ENCODE data around the gene ADD3.
"Not testable (repeated sequence)": the region's sequence is repeated elsewhere in the genome, so short reads cannot be mapped to it uniquely, and the experiment has no call there.

The ADD3 gene

GRCh38 chr10:110109511-110109910, 101.7 kb downstream of the ADD3 start:
- no peak for DNase-seq (ENCODE audit: low read depth)

- DNase-seq (ENCODE audit: low read depth), result no peak
Measured at GRCh38 chr10:110110338-110110737, 102.6 kb downstream of the ADD3 start.

GRCh38 chr10:110113670-110114337, 106.0 kb downstream of the ADD3 start:
- no peak for DNase-seq (ENCODE audit: low read depth)

- not testable (repeated sequence) for DNase-seq (ENCODE audit: low read depth)
Measured at GRCh38 chr10:110114668-110115067, 106.9 kb downstream of the ADD3 start.

GRCh38 chr10:110115784-110116520, 108.2 kb downstream of the ADD3 start:
- DNase-seq (ENCODE audit: low read depth), result no peak

GRCh38 chr10:110118891-110119621, 111.3 kb downstream of the ADD3 start:
- no peak for DNase-seq (ENCODE audit: low read depth)

- no peak for DNase-seq (ENCODE audit: low read depth)
Measured at GRCh38 chr10:110123594-110123993, 115.8 kb downstream of the ADD3 start.

- DNase-seq (ENCODE audit: low read depth), result no peak
Measured at GRCh38 chr10:110129490-110129889, 121.7 kb downstream of the ADD3 start.

- DNase-seq (ENCODE audit: low read depth), result no peak
Measured at GRCh38 chr10:110134917-110135316, 127.1 kb downstream of the ADD3 start.

GRCh38 chr10:110135836-110136235, 128.1 kb downstream of the ADD3 start:
- DNase-seq (ENCODE audit: low read depth), result not testable (repeated sequence)

GRCh38 chr10:110137142-110137545, 129.4 kb downstream of the ADD3 start:
- no peak for DNase-seq (ENCODE audit: low read depth)

- DNase-seq (ENCODE audit: low read depth), result no peak
Measured at GRCh38 chr10:110138197-110138812, 130.5 kb downstream of the ADD3 start.

GRCh38 chr10:110141185-110141584, 133.4 kb downstream of the ADD3 start:
- DNase-seq (ENCODE audit: low read depth), result no peak

GRCh38 chr10:110141871-110142635, 134.3 kb downstream of the ADD3 start:
- DNase-seq (ENCODE audit: low read depth), result no peak

- DNase-seq (ENCODE audit: low read depth), result no peak
Measured at GRCh38 chr10:110142965-110143364, 135.2 kb downstream of the ADD3 start.

GRCh38 chr10:110144507-110144906, 136.7 kb downstream of the ADD3 start:
- DNase-seq (ENCODE audit: low read depth), result no peak

GRCh38 chr10:110147961-110148360, 140.2 kb downstream of the ADD3 start:
- no peak for DNase-seq (ENCODE audit: low read depth)

GRCh38 chr10:110149259-110149658, 141.5 kb downstream of the ADD3 start:
- no peak for DNase-seq (ENCODE audit: low read depth)

- DNase-seq (ENCODE audit: low read depth), result no peak
Measured at GRCh38 chr10:110150046-110150445, 142.3 kb downstream of the ADD3 start.

- no peak for DNase-seq (ENCODE audit: low read depth)
Measured at GRCh38 chr10:110150981-110151380, 143.2 kb downstream of the ADD3 start.

GRCh38 chr10:110151467-110151866, 143.7 kb downstream of the ADD3 start:
- DNase-seq (ENCODE audit: low read depth), result no peak

GRCh38 chr10:110151971-110152370, 144.2 kb downstream of the ADD3 start:
- no peak for DNase-seq (ENCODE audit: low read depth)

Data from stimulated activated CD8-positive, alpha-beta memory T cell treated with anti-CD3 and anti-CD28 coated beads, Interleukin-12 subunit alpha, Interleukin-12 subunit beta, amount 100 ng/mL, for 4 hours (primary cell).